GM13977 (cell line): ENCODE results near the gene SELENOP.

ENCODE experiments used
- DNase-seq: peaks from one replicate; pipeline ENCODE4 v3.0.0; 2012; ENCODE audit warnings: low spot score
- CTCF ChIP-seq: IDR thresholded peaks from 2 replicates; pipeline ENCODE4 v1.5.1; 2012; ENCODE audit warnings: mild to moderate bottlenecking, control low read depth; ENCODE audit not compliant: insufficient read depth; ENCODE audit errors: extremely low read depth, missing control alignments
- in situ Hi-C: fragments of 300-500 bp; cut with MboI; formaldehyde crosslinking; loops from one replicate; pipeline ENCODE4 v1.12.0; 2022; ENCODE audit warnings: low sequenced_read_pairs, low pct_unique_long_range_greater_than_20kb, mixed read lengths, inconsistent platforms; ENCODE audit not compliant: unreplicated experiment

The SELENOP gene

GRCh38 chr5:42750507-42750906, 61.2 kb downstream of the SELENOP start:
- in situ Hi-C loops = loop anchor here (25.0 kb wide), 1 partner anchor 888 kb away; the partner anchor contains the start of gene OXCT1
- no peak for TF ChIP-seq CTCF
- DNase-seq = no peak
